PC-3 (cell line): ENCODE results near the gene QSER1. TPM values are rescaled to one million over a fixed set of nuclear protein-coding genes. Genes with fewer than 3 reads are reported as not detected.
A peak's percentile ranks its signal among the peaks of the same experiment; 100 is the strongest.

ENCODE experiments used
- ATAC-seq: fragments of 200-7000 bp; cut with Tn5 transposase; 2 replicates; pipeline ENCODE4 v1.9.1; 2020; ENCODE audit warnings: mild to moderate bottlenecking, moderate library complexity
- BruUV-seq: library from RNA; stranded (reverse); fragments of 400-500 nt; replicated peaks from 2 replicates; lab custom pipeline; 2021; lab: Mats Ljungman, UMichigan
- CTCF ChIA-PET: fragments of 300-600 bp; sonication (Branson Sonifier 250); formaldehyde crosslinking; loops from one replicate; lab custom pipeline; 2022; ENCODE audit warnings: antibody characterized with exemption; lab: Charles Lee
- POLR2A ChIA-PET: fragments of 300-600 bp; sonication (Branson Sonifier 250); formaldehyde crosslinking; loops from one replicate; lab custom pipeline; 2022; ENCODE audit warnings: antibody characterized with exemption; ENCODE audit not compliant: unreplicated experiment; lab: Charles Lee
- DNase-seq: peaks from one replicate; pipeline ENCODE4 v3.0.0-alpha.2; 2015
- H2AFZ ChIP-seq: fragments of 300-600 bp; sonication (generic); 2 replicates; pipeline ENCODE4 v1.6.0; 2016; ENCODE audit warnings: antibody characterized with exemption, low read length
- H3F3A ChIP-seq: fragments of 300-600 bp; sonication (generic); one replicate; pipeline ENCODE4 v1.6.0; 2017; ENCODE audit warnings: antibody characterized with exemption, low read length, control low read depth, mild to moderate bottlenecking; ENCODE audit not compliant: unreplicated experiment
- H3K27ac ChIP-seq: fragments of 300-600 bp; sonication (generic); 2 replicates; pipeline ENCODE4 v1.5.1; 2016; ENCODE audit warnings: mild to moderate bottlenecking, low read length
- H3K27me3 ChIP-seq: fragments of 300-600 bp; sonication (generic); 2 replicates; pipeline ENCODE4 v1.6.1; 2016; ENCODE audit warnings: low read length, mixed read lengths
- H3K36me3 ChIP-seq: fragments of 300-600 bp; sonication (generic); 2 replicates; pipeline ENCODE4 v1.6.1; 2016; ENCODE audit warnings: low read depth, mixed run types, low read length, mixed read lengths
- H3K4me1 ChIP-seq: fragments of 300-600 bp; sonication (generic); 2 replicates; pipeline ENCODE4 v1.5.1; 2016; ENCODE audit warnings: low read length; ENCODE audit not compliant: insufficient read depth
- H3K4me2 ChIP-seq: fragments of 300-600 bp; sonication (generic); 2 replicates; pipeline ENCODE4 v1.6.0; 2016; ENCODE audit warnings: low read length
- H3K4me3 ChIP-seq: fragments of 300-600 bp; sonication (generic); 2 replicates; pipeline ENCODE4 v1.5.1; 2016; ENCODE audit warnings: mild to moderate bottlenecking, low read length, mixed read lengths
- H3K79me2 ChIP-seq: fragments of 300-600 bp; sonication (generic); 2 replicates; pipeline ENCODE4 v1.6.1; 2017; ENCODE audit warnings: low read length, mixed read lengths
- H3K9ac ChIP-seq: fragments of 300-600 bp; sonication (generic); 2 replicates; pipeline ENCODE4 v1.6.0; 2016; ENCODE audit warnings: mild to moderate bottlenecking, low read length
- H3K9me2 ChIP-seq: fragments of 300-600 bp; sonication (generic); replicated peaks from 2 replicates; pipeline ENCODE4 v1.6.1; 2016; ENCODE audit warnings: mixed run types, low read length, mixed read lengths
- H3K9me3 ChIP-seq: fragments of 300-600 bp; sonication (generic); 2 replicates; pipeline ENCODE4 v1.6.1; 2016; ENCODE audit warnings: low read length, mixed read lengths
- H4K20me1 ChIP-seq: fragments of 300-600 bp; sonication (generic); 2 replicates; pipeline ENCODE4 v1.6.1; 2016; ENCODE audit warnings: low read length, mixed read lengths
- CTCF ChIP-seq: fragments of 300-600 bp; sonication (generic); conservative IDR thresholded peaks from 2 replicates; pipeline ENCODE4 v1.5.1; 2017; ENCODE audit warnings: antibody characterized with exemption, low read depth, mild to moderate bottlenecking, low read length
- EZH2 ChIP-seq: fragments of 300-600 bp; sonication (generic); IDR thresholded peaks from one replicate; pipeline ENCODE4 v1.6.1; 2017; ENCODE audit warnings: antibody characterized with exemption, mild to moderate bottlenecking, low read length; ENCODE audit not compliant: unreplicated experiment
- EZH2phosphoT487 ChIP-seq: fragments of 300-600 bp; sonication (generic); IDR thresholded peaks from 2 replicates; pipeline ENCODE4 v1.6.1; 2018; ENCODE audit warnings: mild to moderate bottlenecking, antibody characterized with exemption, low read length, borderline replicate concordance
- intact Hi-C: fragments of 100-400 bp; cut with micrococcal nuclease; formaldehyde crosslinking; loops from 2 replicates; pipeline ENCODE4 v1.9.0; 2023
- total RNA-seq: library from RNA; depleted of rRNA; stranded (reverse); fragments of >200 nt; gene quantifications from 2 replicates; pipeline ENCODE4 v1.2.3, GENCODE V29; 2014

QSER1 gene
- total RNA-seq, 1 experiment from 2014 or later = 19.4 TPM

DNA sequence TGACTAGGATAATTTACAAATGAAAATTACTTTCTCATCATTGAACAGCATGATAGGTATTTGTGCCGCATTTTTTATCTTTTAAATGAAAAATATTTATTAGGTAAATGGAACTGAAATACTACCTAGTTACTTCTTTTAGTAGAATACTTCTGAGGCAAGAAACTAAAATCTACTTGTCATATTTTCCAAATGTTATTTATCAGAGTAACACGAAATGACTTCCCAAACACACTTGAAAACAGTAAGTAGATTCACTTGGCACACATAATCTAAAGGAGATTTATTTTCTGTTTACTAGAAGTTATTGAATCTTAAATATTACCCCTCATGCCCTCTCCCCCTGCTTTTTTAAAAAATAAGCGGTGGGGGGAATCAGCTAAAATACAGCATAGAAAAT, 2.3 kb downstream of the QSER1 start:
- Histone ChIP-seq H2AFZ (no peak overlapping the region), H3K36me3 (peaks cover 9% of the 10 kb centered on the region; the same call in 1 of the 2 replicates), H3F3A (no peaks in the 10 kb centered on the region), H3K9me3 (no peaks in the 10 kb centered on the region), H3K9ac (peak overlapping the region; percentile 96; the same call in 1 of the 2 replicates), H3K4me2 (peak overlapping the region; percentile 90), H3K4me3 (peak overlapping the region; percentile 80), H4K20me1 (peaks cover 6% of the 10 kb centered on the region; the same call in 1 of the 2 replicates), H3K79me2 (peaks cover 79% of the 10 kb centered on the region), H3K9me2 (no peaks in the 10 kb centered on the region), H3K27ac (no peak overlapping the region), H3K27me3 (no peaks in the 10 kb centered on the region), H3K4me1 (peaks cover 28% of the 10 kb centered on the region)
- BruUV-seq = no TSS peak
- ATAC-seq (no peak), DNase-seq (no peak)
- TF ChIP-seq EZH2 = no peak
- no peak for TF ChIP-seq CTCF
- TF ChIP-seq EZH2phosphoT487 = no peak
- intact Hi-C loops = loop anchor here (1.0 to 10.0 kb wide), 3 partner anchors 86 to 183 kb away; no protein-coding TSS in a partner anchor
- ChIA-PET CTCF (no interaction called here), POLR2A (no interaction called here)

DNA sequence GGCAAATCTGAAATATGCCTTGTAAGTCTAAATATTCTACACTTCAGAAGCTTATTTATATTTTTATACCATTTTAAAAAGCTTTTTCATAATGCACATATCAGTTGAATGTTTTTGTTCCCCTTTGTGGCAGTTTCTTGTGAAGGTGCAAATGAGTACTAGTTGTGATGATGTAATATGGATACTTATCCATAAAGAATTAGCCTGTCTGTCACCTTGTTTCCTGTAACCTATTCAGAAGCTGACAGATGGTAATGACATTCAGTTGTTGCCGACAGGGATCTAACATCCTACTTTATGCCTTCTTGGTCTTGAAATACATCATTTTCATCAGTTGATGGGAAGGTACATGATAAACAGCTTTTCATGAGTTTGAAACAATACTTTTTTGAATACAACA, 2.9 kb downstream of the QSER1 start:
- Histone ChIP-seq H3K36me3 (peaks cover 9% of the 10 kb centered on the region; the same call in 1 of the 2 replicates), H3K27ac (no peak overlapping the region), H3K27me3 (no peaks in the 10 kb centered on the region), H4K20me1 (peaks cover 6% of the 10 kb centered on the region; the same call in 1 of the 2 replicates), H3K4me1 (peaks cover 28% of the 10 kb centered on the region), H2AFZ (no peak overlapping the region), H3K4me2 (peak overlapping the region; percentile 90; the same call in 1 of the 2 replicates), H3K4me3 (no peak overlapping the region), H3F3A (no peaks in the 10 kb centered on the region), H3K9ac (no peak overlapping the region), H3K9me2 (no peaks in the 10 kb centered on the region), H3K79me2 (peaks cover 84% of the 10 kb centered on the region), H3K9me3 (no peaks in the 10 kb centered on the region)
- TF ChIP-seq CTCF (no peak), EZH2 (no peak), EZH2phosphoT487 (no peak)
- ChIA-PET CTCF (no interaction called here), POLR2A (interaction anchor here (0.7 kb wide), 1 partner anchor 168 kb away, joined by 4 read pairs; no protein-coding TSS in a partner anchor)
- ATAC-seq (no peak), DNase-seq (no peak)
- BruUV-seq = no TSS peak
- intact Hi-C loops = loop anchor here (10.0 kb wide), 1 partner anchor 169 kb away; no protein-coding TSS in a partner anchor

DNA sequence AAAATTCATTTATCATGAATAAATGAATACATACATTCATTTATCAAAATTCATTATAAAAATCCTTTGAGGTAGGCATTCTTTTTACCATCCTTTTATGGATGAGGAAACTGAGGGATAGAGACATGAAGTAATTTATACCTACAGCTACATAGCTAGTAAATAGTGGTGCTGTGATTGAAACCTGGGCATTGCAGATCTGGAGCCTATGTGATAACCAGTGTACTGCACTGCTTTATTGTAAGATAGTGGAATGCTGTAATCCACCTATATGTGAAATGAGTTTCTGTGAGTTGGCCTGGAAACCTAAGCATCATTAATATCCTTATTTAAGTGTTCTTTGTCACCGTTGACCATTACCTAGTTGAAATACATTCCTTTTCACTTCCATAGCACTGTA, 4.5 kb downstream of the QSER1 start:
- Histone ChIP-seq H3F3A (no peaks in the 10 kb centered on the region), H3K4me1 (peaks cover 13% of the 10 kb centered on the region), H3K9ac (no peak overlapping the region), H3K4me2 (no peak overlapping the region), H2AFZ (no peak overlapping the region), H3K79me2 (peaks cover 93% of the 10 kb centered on the region), H3K27ac (no peak overlapping the region), H3K9me2 (no peaks in the 10 kb centered on the region), H4K20me1 (peaks cover 6% of the 10 kb centered on the region; the same call in 1 of the 2 replicates), H3K27me3 (no peaks in the 10 kb centered on the region), H3K36me3 (peaks cover 9% of the 10 kb centered on the region; the same call in 1 of the 2 replicates), H3K4me3 (no peak overlapping the region), H3K9me3 (no peaks in the 10 kb centered on the region)
- DNase-seq (no peak), ATAC-seq (no peak)
- POLR2A ChIA-PET = no interaction called here
- no TSS peak for BruUV-seq
- CTCF ChIA-PET = no interaction called here
- intact Hi-C loops = loop anchor here (10.0 kb wide), 1 partner anchor 168 kb away; no protein-coding TSS in a partner anchor
- TF ChIP-seq EZH2phosphoT487 = no peak
- no peak for TF ChIP-seq CTCF
- TF ChIP-seq EZH2 = no peak
